HG02973 (cell line): Measurements from ENCODE around the gene SLC35A4.
"Not testable (repeated sequence)": the region's sequence is repeated elsewhere in the genome, so short reads cannot be mapped to it uniquely, and the experiment has no call there.

ENCODE experiments used
- ATAC-seq: cut with Tn5 transposase; IDR thresholded peaks from one replicate; pipeline ENCODE4 v1.9.1; 2021; ENCODE audit warnings: moderate library complexity; ENCODE audit not compliant: unreplicated experiment

Gene SLC35A4

GRCh38 chr5:140588311-140589070, 23.9 kb downstream of the SLC35A4 start:
- ATAC-seq = no peak

- ATAC-seq = no peak
Observed at GRCh38 chr5:140590861-140591260, 26.2 kb downstream of the SLC35A4 start.

GRCh38 chr5:140591747-140592372, 27.2 kb downstream of the SLC35A4 start:
- ATAC-seq = no peak

- not testable (repeated sequence) for ATAC-seq
Observed at GRCh38 chr5:140593070-140593469, 28.4 kb downstream of the SLC35A4 start.

GRCh38 chr5:140594169-140594568, 29.5 kb downstream of the SLC35A4 start:
- no peak for ATAC-seq

DNA sequence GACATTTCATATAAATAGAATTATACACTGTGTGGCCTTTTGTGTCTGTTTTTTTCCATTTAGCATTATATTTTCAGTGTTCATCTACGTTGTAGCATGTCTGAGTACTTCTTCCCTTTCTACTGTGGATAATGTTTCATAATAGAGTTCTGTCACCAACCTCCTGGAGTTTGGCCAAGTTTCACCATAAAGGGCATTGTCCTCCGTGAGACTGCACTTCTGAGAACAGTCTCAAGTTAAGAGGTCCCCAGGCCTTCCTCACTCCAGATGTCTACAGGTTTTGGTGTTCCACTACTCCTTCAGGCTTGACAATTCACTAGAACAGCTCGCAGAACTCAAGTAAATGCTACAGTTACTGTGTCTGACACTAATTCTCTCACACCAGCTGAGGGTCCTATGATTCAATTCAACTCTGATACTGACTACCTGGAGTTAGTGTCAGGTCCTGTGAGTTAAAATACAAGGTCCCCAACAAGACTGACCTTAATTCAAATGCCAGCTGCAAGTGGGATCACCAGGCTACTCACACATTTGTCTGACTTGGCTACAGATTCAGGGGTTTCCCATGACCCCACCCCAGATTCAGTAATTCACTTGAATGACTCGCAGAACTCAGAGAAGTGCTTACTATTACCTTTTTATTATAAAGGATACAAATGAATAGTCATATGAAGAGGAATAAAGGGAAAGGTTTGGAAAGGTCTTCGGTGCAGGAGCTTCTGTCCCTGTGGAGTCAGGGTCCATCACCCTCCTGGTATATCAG, 31.1 kb downstream of the SLC35A4 start:
- no peak for ATAC-seq

DNA sequence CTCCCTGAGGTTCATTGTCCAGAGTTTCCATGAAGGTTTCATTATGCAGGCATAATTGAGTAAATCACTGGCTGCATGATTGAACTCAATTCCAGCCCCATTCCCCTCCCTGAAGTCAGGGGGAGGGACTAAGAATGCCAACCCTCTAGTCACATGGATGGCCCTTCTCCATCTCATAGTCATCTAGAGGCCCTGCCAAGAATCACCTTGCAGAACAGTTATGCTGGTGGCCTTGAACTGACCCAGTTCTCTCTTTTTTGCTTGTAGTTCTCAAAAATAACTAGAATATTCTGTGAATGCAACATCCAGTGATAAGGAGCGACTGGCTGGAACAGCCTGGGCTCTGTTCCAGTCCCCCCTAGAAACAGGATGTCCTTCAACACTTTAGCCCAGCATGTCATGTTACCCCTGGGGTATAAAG, 31.7 kb downstream of the SLC35A4 start:
- ATAC-seq = no peak

- ATAC-seq = no peak
Observed at GRCh38 chr5:140598836-140599235, 34.2 kb downstream of the SLC35A4 start.

- no peak for ATAC-seq
Observed at GRCh38 chr5:140600096-140600495, 35.5 kb downstream of the SLC35A4 start.

DNA sequence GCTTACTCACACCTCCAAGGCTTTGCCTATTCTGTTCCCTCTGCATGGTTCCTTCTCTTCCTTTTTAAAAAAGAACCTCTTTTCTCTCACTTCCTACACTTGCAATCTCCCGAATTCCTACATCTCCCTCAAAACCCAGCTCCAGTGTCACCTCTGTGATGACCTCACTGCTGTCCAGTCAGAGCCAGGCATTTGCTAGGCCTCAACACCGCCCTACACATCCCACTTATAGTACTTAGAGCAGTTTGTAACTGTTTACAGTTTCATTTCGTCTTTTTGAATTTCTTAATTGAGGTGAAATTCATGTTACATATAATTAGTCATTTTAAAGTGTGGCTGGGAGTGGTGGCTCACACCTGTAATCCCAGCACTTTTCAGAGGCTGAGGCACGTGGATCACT, 37.5 kb downstream of the SLC35A4 start:
- ATAC-seq = no peak

GRCh38 chr5:140603446-140603698, 38.7 kb downstream of the SLC35A4 start:
- not testable (repeated sequence) for ATAC-seq

GRCh38 chr5:140603734-140604133, 39.1 kb downstream of the SLC35A4 start:
- no peak for ATAC-seq

GRCh38 chr5:140605879-140606278, 41.3 kb downstream of the SLC35A4 start:
- ATAC-seq = no peak

- no peak for ATAC-seq
Observed at GRCh38 chr5:140607031-140607430, 42.4 kb downstream of the SLC35A4 start.

GRCh38 chr5:140608722-140609121, 44.1 kb downstream of the SLC35A4 start:
- ATAC-seq = no peak

GRCh38 chr5:140609126-140609525, 44.5 kb downstream of the SLC35A4 start:
- ATAC-seq = no peak

GRCh38 chr5:140611020-140611521, 46.4 kb downstream of the SLC35A4 start:
- ATAC-seq = no peak
